GM12865 (cell line): ENCODE data around the gene SUPT5H.

Source experiments
- DNase-seq: peaks from one replicate; pipeline ENCODE4 v3.0.0; 2010; ENCODE audit warnings: low read depth
- H3K4me3 ChIP-seq: 2 replicates; pipeline ENCODE4 v1.5.1; 2011; ENCODE audit warnings: mild to moderate bottlenecking, low read depth, low read length, control low read depth
- TF ChIP-seq, protein P1 (sequence below): IDR thresholded peaks from 2 replicates; pipeline ENCODE4 v1.5.1; 2011; ENCODE audit warnings: low read length, control low read depth, low read depth, inconsistent platforms; ENCODE audit not compliant: insufficient read depth; ENCODE audit errors: missing control alignments

SUPT5H gene

DNA sequence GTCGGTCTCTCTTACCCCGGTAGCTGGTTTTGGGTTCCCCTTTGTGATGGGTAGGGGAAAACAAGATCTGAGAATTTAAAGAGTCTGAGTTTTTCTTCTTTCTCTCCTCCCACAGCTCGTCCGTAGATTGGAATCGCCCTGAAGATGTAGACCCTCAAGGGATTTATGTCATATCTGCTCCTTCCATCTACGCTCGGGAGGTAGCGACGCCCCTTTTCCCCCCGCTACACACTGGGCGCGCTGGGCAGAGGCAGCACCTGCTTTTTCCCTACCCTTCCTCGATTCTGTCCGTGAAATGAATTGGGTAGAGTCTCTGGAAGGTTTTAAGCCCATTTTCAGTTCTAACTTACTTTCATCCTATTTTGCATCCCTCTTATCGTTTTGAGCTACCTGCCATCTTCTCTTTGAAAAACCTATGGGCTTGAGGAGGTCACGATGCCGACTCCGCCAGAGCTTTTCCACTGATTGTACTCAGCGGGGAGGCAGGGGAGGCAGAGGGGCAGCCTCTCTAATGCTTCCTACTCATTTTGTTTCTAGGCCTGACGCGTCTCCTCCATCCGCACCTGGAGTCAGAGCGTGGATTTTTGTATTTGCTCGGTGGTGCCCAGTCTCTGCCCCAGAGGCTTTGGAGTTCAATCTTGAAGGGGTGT lies 62.5 kb downstream of the SUPT5H start:
- TF ChIP-seq, protein P1, sequence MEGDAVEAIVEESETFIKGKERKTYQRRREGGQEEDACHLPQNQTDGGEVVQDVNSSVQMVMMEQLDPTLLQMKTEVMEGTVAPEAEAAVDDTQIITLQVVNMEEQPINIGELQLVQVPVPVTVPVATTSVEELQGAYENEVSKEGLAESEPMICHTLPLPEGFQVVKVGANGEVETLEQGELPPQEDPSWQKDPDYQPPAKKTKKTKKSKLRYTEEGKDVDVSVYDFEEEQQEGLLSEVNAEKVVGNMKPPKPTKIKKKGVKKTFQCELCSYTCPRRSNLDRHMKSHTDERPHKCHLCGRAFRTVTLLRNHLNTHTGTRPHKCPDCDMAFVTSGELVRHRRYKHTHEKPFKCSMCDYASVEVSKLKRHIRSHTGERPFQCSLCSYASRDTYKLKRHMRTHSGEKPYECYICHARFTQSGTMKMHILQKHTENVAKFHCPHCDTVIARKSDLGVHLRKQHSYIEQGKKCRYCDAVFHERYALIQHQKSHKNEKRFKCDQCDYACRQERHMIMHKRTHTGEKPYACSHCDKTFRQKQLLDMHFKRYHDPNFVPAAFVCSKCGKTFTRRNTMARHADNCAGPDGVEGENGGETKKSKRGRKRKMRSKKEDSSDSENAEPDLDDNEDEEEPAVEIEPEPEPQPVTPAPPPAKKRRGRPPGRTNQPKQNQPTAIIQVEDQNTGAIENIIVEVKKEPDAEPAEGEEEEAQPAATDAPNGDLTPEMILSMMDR: no peak
- H3K4me3 ChIP-seq: peak overlapping the region; percentile 42
- no peak for DNase-seq

DNA sequence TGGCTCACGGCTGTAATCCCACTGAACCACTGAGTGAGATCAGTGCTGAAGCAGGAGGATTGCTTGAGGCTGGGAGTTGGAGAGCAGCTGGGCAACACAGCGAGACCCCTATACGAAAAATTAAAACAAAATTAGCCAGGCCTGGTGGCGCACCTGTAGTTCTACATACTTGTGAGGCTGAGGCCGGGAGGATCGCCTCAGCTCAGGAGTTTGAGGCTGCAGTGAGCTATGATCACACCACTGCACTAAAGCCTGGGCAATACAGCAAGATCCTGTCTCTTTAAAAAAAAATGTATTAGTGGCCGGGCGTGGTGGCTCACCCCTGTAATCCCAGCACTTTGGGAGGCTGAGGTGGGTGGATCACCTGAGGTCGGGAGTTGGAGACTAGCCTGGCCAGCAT lies 63.2 kb downstream of the SUPT5H start:
- DNase-seq: no peak
- no peak overlapping the region for H3K4me3 ChIP-seq
- TF ChIP-seq, protein P1: no peak

DNA sequence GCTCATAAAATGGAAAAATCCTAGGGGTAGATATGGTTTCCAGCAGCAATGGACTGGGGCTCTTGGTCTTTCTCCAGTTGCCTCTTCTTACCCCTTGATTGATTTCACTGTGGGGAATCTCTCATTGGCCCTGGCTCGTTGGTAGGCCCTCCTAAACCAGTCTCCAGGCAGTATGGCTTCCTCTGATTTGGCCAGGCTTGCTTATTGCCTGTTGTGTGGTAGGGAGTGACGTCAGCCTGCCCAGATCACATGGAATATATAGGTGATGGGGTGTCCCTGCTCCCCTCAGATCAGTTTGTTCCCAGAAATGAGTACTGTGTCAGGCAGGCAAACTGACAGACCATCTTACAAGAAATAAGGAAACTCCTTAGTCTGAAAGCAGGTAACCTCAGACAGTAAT lies 63.9 kb downstream of the SUPT5H start:
- TF ChIP-seq, protein P1: no peak
- no peak for DNase-seq
- H3K4me3 ChIP-seq: no peak overlapping the region

DNA sequence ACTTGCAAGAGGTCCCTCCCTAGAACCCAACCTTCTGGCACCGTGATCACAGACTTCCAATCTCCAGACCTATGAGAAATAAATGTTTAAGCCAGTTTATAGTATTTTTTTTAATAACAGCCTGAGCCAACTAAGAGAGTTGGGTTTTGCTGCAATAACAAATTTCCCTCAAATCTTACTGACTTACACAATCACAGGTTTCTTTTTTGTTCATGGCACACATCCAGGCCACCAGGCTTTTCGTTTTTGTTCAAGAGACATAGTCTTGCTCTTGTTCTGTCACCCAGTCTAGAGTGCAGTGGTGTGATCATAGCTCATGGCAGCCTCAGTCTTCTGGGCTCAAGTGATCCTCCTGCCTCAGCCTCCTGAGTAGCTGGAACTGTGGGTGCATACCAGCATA lies 67.6 kb downstream of the SUPT5H start:
- H3K4me3 ChIP-seq: no peak overlapping the region
- TF ChIP-seq, protein P1: no peak
- DNase-seq: no peak

DNA sequence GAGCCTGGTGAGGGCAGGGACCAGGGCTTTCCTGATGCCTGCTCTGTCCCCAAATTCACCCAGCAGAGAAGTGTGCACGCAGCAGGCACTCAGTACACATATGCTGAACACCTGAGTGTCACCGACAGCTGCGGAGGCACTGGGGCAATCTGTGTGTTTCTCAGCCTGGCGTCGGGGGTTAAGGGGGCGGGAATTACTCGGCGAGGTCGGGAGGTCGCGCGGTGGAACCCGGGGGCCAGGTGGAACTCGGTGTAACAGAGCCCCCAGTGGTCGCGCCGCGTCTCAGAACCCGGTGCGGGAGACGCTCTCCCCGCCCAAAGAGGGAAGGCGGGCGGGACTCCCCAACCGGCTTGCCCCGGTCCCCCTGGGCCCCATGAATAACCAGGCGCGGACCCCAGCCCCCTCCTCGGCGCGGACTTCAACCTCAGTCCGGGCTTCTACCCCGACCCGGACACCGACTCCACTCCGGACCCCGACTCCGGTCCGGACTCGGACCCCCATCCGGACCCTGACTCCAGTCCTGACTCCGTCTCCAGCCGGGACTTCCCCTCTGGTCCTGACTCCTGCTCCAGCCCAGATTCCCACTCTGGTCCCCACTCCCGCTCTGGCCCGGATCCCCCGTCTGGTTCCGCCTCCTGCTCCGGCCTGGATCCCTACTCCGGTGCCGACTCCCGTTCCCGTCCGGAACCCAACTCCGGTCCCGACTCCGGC lies 69.6 kb downstream of the SUPT5H start, which contains the start of gene SELENOV:
Gene SELENOV, plus strand, starts transcription at position 300 of the 711 bp plus-strand sequence. Its CDS starts 74 bp downstream, at position 374.
- TF ChIP-seq, protein P1: no peak
- no peak within 1 kb of the TSS for H3K4me3 ChIP-seq
- no peak for DNase-seq

DNA sequence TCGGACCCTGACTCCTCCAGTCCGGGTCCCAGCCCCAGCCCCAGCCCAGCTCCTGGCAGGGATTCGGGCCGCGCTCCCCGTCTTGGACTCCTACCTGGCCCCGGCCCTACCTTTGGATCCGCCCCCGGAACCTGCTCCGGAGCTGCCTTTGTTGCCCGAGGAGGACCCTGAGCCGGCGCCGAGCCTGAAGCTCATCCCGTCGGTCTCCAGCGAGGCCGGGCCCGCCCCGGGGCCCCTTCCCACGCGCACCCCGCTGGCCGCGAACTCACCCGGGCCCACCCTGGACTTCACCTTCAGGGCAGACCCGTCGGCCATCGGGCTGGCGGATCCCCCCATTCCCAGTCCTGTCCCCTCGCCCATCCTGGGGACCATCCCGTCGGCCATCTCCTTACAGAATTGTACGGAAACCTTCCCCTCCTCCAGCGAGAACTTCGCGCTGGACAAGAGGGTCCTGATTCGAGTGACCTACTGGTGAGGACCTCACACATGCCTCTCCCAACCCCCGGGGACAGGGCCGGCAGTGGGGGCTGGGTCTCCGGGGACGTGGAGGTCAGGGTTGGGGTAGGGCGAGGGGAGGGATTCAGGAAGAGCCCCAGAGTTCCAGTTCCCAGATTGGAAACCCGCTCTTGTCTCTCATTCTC lies 70.3 kb downstream of the SUPT5H start:
- TF ChIP-seq, protein P1: no peak
- no peak overlapping the region for H3K4me3 ChIP-seq
- DNase-seq: no peak
